ENCODE measurements around the gene KANSL3. TPM values are rescaled to one million over a fixed set of nuclear protein-coding genes. Genes with fewer than 3 reads are reported as not detected.
"Not testable (repeated sequence)": the region's sequence is repeated elsewhere in the genome, so short reads cannot be mapped to it uniquely, and the experiment has no call there.

Gene KANSL3
- total RNA-seq (2014; rRNA removed; shearing (Covaris generic)): 32.7 and 36.7 TPM in 2 replicates

GRCh38 chr2:96638144-96639121 lies at the start of gene KANSL3:
Gene KANSL3, minus strand, starts transcription at chr2:96638312. Its CDS starts 1,177 bp downstream, at chr2:96637135.
- DNase-seq (ENCODE audit: low spot score): peak; percentile 82

- DNase-seq (ENCODE audit: low spot score): no peak
These were observed 49.2 kb upstream of the KANSL3 start for GRCh38 chr2:96687266-96687665.

GRCh38 chr2:96685577-96686459 lies 47.7 kb upstream of the KANSL3 start:
- no peak for DNase-seq (ENCODE audit: low spot score)

- DNase-seq (ENCODE audit: low spot score): no peak
These were observed 46.9 kb upstream of the KANSL3 start for GRCh38 chr2:96684883-96685576.

- no peak for DNase-seq (ENCODE audit: low spot score)
These were observed 46.1 kb upstream of the KANSL3 start for GRCh38 chr2:96683972-96684820.

- no peak for DNase-seq (ENCODE audit: low spot score)
These were observed 45.2 kb upstream of the KANSL3 start for GRCh38 chr2:96683307-96683706.

GRCh38 chr2:96681540-96681939 lies 43.4 kb upstream of the KANSL3 start:
- no peak for DNase-seq (ENCODE audit: low spot score)

GRCh38 chr2:96680561-96681141 lies 42.5 kb upstream of the KANSL3 start:
- DNase-seq (ENCODE audit: low spot score): no peak

- no peak for DNase-seq (ENCODE audit: low spot score)
These were observed 41.7 kb upstream of the KANSL3 start for GRCh38 chr2:96679848-96680247.

- DNase-seq (ENCODE audit: low spot score): no peak
These were observed 31.6 kb upstream of the KANSL3 start for GRCh38 chr2:96669539-96670215.

- no peak for DNase-seq (ENCODE audit: low spot score)
These were observed 30.7 kb upstream of the KANSL3 start for GRCh38 chr2:96668771-96669170.

- not testable (repeated sequence) for DNase-seq (ENCODE audit: low spot score)
These were observed 27.6 kb upstream of the KANSL3 start for GRCh38 chr2:96665717-96666116.

- peak; percentile 99 for DNase-seq (ENCODE audit: low spot score)
These were observed 27.0 kb upstream of the KANSL3 start for GRCh38 chr2:96665083-96665569.

GRCh38 chr2:96664366-96664925 lies 26.3 kb upstream of the KANSL3 start:
- no peak for DNase-seq (ENCODE audit: low spot score)

GRCh38 chr2:96663829-96664228 lies 25.7 kb upstream of the KANSL3 start:
- DNase-seq (ENCODE audit: low spot score): no peak

GRCh38 chr2:96663177-96663576 lies 25.1 kb upstream of the KANSL3 start:
- no peak for DNase-seq (ENCODE audit: low spot score)

GRCh38 chr2:96662360-96662759 lies 24.2 kb upstream of the KANSL3 start:
- DNase-seq (ENCODE audit: low spot score): no peak

- no peak for DNase-seq (ENCODE audit: low spot score)
These were observed 23.2 kb upstream of the KANSL3 start for GRCh38 chr2:96661324-96661723.

GRCh38 chr2:96656540-96656939 lies 18.4 kb upstream of the KANSL3 start:
- no peak for DNase-seq (ENCODE audit: low spot score)
